Adrenal gland (tissue), 5 donors: Measurements from ENCODE around the gene TMEM200C.

ENCODE experiments used
- POLR2A ChIP-seq, 2 donors: fragments of 450-650 bp; IDR thresholded peaks; one replicate each; pipeline ENCODE4 v1.6.1; 2017; ENCODE audit warnings: antibody characterized with exemption in 2 of 2, mild to moderate bottlenecking in 2 of 2, moderate library complexity in 1 of 2
- TF ChIP-seq, protein P1 (sequence below), 6 experiments: fragments of 450-650 bp in 4 of 6; fragments of 200-600 bp in 2 of 6; sonication (generic) in 1 of 6; IDR thresholded peaks; 1 replicate in 5 of 6; 2 replicates in 1 of 6; pipeline versions ENCODE4 v1.5.1 to v1.8.0; 2016 to 2021; ENCODE audit warnings: antibody characterized with exemption in 6 of 6, mild to moderate bottlenecking in 2 of 6, moderate library complexity in 1 of 6
- donor health status: DM: no; HTN: no; CAD: no.

DNA sequence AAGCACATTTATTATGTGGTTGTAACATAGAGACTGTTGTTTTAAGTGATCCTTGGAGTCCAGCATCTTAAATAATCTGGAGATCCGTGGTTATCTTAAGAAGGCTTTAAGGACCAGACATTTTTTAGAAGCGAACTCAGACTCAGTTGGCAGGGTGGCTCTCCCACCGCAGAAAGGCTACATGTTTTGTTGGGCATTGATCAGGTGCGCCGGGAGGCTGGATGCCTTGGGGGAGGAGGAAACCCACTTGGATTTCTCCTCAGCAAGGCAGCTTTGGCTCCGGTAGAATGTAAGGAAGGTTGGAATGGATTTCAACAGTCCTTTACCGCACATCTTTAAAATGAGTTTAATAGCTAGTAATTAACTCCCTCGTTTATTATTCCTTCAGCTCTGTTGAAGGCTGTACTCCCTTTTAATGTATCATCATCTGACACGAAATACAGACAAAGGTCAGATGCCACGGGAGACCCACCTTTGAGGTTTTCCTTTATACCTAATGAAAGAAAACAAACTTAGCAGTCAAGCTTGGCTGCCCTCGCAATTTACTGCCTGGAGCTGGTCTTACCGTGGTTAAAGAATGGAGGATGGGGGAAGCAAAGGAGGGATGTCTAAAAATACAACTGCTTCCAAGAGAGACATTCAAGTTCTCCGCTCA lies 1.2 kb downstream of the TMEM200C start:
- no peak for TF ChIP-seq POLR2A (IDR thresholded peaks at IDR 0.05)
- TF ChIP-seq, protein P1, sequence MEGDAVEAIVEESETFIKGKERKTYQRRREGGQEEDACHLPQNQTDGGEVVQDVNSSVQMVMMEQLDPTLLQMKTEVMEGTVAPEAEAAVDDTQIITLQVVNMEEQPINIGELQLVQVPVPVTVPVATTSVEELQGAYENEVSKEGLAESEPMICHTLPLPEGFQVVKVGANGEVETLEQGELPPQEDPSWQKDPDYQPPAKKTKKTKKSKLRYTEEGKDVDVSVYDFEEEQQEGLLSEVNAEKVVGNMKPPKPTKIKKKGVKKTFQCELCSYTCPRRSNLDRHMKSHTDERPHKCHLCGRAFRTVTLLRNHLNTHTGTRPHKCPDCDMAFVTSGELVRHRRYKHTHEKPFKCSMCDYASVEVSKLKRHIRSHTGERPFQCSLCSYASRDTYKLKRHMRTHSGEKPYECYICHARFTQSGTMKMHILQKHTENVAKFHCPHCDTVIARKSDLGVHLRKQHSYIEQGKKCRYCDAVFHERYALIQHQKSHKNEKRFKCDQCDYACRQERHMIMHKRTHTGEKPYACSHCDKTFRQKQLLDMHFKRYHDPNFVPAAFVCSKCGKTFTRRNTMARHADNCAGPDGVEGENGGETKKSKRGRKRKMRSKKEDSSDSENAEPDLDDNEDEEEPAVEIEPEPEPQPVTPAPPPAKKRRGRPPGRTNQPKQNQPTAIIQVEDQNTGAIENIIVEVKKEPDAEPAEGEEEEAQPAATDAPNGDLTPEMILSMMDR (IDR thresholded peaks at IDR 0.05): no peak
